IPS-18c (cell line): ENCODE measurements around the gene SPATA3.
"Not testable (repeated sequence)": the region's sequence is repeated elsewhere in the genome, so short reads cannot be mapped to it uniquely, and the experiment has no call there.

Experiments
- H3K4me3 ChIP-seq: 2 replicates; pipeline ENCODE4 v1.7.0; 2013; ENCODE audit warnings: low read depth, mild to moderate bottlenecking, low read length, moderate library complexity; ENCODE audit not compliant: insufficient read depth
- H3K9me3 ChIP-seq: one replicate; pipeline ENCODE4 v1.6.1; 2013; ENCODE audit warnings: mild to moderate bottlenecking, low read length, moderate library complexity; ENCODE audit not compliant: control insufficient read depth, insufficient read depth

SPATA3 gene

DNA sequence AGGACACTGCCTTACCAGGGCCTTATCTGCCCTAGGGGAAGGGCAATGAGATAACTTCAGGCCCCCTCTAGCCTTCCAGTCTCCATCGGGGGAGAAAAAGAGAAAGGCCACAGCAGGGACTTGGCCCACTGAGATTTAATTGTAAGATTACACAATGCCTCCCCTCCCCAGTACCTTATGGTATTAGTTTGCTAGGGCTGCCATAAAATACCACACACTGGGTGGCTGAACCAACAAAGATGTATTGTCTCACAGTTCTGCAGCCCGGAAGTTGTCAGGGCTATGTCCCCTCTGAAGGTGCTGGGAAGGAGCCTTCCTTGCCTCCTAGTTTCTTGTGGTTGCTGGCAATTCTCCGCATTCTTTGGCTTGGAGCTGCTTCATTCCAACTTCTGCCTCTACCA, 34.8 kb upstream of the SPATA3 start:
- no peak overlapping the region for H3K4me3 ChIP-seq

DNA sequence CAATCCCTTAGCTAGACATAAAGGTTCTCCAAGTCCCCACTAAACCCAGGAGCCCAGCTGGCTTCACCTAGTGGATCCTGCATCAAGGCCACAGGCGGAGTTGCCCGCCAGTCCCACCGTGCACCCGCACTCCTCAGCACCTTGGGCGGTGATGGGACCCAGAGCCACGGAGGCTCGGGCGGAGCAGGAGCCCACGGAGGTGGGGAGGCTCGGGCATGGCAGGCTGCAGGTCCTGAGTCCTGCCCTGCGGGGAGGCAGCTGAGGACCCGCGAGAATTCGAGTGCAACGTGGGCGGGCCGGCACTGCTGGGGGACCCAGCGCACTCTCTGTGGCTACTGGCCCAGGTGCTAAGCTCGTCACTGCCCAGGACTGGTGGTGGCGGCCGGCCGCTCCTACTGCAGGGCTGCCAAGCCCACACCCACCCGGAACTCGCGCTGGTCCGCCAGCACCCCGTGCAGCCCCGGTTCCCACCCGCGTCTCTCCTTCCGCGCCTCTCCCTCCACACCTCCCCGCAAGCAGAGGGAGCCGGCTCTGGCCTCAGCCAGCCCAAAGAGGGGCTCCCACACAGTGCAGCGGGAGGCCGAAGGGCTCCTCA, 31.7 kb upstream of the SPATA3 start:
- H3K4me3 ChIP-seq, result no peak overlapping the region
- H3K9me3 ChIP-seq, result no peaks in the 10 kb centered on the region

More for the DNA sequence above, 34.8 kb upstream of the SPATA3 start:
- no peaks in the 10 kb centered on the region for H3K9me3 ChIP-seq

DNA sequence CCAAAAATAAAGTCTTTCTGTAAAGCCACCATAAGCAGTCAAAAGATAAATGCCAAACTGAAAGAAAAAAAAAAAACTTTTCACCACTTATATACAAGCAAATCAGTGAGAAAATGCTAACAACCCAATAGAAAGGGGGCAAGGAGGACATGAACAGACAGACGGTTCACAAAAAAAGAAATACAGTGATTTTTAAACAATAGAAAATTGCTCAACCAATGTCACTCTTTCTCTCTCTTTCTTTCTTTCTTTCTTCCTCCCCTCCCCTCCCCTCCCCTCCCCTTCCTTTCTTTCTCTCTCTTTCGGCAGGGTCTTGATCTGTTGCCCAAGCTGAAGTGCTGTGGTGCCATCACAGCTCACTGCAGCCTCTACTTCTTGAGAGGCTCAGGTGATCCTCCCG, 28.8 kb upstream of the SPATA3 start:
- Histone ChIP-seq H3K4me3 (no peak overlapping the region), H3K9me3 (no peaks in the 10 kb centered on the region)

DNA sequence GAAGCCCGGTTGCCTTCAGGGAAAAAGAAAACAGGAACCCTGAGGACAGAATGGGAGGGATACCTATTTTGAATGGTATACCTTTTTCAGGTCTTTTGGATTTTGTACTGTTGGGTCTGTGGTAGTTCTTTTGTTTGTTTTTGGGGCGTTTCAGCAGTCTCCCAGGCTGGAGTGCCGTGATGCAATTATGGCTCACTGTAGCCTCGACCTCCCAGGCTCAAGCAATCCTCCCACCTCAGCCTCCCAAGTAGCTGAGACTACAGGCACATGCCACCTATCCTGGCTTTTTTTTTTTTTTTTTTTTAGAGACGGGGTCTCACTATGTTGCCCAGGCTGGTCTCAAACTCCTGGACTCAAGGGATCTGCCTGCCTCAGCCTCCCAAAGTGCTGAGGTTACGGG, 27.6 kb upstream of the SPATA3 start:
- not testable (repeated sequence) for H3K9me3 ChIP-seq, H3K4me3 ChIP-seq

DNA sequence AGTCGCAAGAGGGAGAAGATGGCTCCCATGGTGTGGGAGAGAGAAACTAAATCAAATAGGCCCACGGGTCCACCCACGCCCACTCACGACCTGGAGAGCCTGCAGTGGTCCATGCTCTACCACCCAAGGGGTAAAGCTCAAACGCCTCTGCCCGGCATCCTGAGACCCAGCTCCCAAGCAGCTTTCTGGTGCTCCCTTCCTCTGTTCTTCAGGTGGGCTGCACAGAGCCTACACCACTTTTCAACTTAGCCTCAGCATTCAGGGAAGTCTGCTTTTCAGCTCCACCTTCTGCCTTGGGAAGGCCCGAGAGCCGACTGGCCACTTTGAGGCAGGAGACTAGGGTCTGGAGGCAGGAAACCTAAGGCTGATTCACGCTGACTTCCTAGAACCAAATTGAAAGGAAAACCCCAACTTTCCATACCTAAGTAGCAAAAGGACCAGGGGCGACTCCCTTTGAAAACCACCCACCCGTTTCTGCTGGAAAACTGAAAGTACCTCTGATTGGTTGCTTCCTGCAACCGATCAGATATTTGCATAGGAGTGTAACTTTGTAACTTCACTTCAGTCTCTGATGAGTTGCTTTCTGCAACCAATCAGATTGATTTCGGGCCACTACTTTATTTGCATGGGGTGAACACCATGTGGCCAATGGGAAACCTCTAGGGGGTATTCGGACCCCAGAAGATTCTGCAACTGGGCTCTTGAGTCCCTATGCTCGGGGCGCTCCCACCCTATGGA, 26.8 kb upstream of the SPATA3 start:
- Histone ChIP-seq H3K9me3 (no peaks in the 10 kb centered on the region), H3K4me3 (no peak overlapping the region)

DNA sequence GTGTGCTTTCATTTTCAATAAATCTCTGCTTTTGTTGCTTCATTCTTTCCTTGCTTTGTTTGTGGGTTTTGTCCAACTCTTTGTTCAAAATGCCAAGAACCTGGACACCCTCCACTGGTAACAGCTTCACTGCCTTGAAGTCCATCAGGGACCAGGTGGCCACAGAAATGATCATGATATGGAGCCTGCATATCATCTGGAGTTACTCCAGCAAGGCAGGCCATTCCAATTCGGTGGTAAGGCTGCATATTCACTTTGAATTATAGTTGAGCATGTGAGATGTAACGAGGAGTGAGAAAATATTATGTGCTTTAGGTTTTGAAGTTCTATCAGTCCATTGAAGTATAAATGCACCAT, 26.3 kb upstream of the SPATA3 start:
- Histone ChIP-seq H3K9me3 (no peaks in the 10 kb centered on the region), H3K4me3 (no peak overlapping the region)

DNA sequence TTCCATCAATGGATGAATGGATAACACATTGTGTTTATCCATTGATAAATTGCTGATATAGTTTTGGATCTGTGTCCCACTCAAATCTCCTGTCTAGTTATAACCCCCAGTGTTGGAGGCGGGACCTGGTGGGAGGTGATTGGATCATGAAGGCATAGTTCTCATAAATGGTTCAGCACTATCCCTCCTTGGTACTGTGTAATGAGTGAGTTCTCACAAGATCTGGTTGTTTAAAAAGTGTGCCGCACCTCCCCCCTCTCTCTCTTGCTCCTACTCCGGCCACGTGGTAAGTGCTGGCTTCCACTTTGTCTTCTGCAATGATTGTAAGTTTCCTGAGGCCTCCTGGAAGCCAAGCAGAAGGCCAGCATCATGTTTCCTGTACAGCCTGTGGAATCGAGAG, 23.9 kb upstream of the SPATA3 start:
- Histone ChIP-seq H3K9me3 (no peaks in the 10 kb centered on the region), H3K4me3 (no peak overlapping the region)

DNA sequence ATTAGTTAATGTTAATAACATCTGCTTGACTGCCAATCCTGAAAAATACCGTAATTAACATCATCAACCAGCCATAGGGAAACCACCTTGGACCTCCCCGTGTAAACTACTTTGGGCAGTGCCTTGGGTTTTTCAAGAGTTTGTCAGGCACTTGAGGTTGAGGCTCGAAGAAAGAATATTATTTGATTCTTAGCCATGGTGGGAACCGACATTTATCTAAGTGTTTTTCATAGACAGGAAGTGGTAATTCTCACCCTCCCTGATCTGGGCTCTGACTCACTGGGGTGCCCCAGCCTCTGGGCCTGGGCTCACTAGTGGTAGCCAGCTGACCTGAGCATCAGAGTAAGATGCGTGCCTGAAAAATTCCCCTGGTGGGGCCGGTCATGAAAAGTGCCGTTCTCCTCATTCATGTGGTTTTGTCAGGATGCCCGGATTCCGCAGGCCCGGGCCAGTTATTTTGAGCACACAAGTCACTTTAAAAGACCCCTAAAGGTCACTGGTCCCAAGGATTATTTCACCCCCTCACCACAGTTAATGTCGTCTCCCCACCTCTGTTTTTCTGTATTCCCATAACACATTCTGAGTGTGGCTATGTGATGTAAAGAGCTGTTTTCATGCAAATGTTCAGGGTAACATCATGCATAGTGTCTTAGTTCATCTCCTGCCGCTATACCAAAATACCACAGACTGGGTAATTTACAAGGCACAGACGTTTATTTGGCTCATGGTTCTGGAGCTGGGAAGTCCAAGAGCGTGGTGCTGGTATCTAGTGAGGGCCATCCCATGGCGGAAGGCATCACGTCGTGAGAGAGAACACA, 21.6 kb upstream of the SPATA3 start:
- Histone ChIP-seq H3K9me3 (no peaks in the 10 kb centered on the region), H3K4me3 (no peak overlapping the region)

DNA sequence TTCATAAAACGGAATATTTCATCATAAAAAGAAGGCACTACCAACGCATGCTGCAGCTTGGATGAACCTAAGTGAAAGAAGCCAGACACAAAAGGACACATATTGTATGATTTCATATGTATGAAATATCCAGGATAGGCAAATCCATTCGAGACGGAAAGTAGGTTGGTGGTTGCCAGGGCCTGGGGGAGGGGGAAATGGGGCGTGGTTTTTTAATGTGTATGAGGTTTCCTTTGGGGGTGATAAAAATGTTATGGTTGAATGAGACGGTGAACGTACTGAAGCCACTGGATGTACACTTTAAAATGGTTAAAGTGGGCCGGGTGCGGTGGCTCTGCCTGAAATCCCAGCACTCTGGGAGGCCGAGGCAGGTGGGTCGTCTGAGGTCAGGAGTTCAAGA, 20.0 kb upstream of the SPATA3 start:
- Histone ChIP-seq H3K9me3 (no peaks in the 10 kb centered on the region), H3K4me3 (no peak overlapping the region)

DNA sequence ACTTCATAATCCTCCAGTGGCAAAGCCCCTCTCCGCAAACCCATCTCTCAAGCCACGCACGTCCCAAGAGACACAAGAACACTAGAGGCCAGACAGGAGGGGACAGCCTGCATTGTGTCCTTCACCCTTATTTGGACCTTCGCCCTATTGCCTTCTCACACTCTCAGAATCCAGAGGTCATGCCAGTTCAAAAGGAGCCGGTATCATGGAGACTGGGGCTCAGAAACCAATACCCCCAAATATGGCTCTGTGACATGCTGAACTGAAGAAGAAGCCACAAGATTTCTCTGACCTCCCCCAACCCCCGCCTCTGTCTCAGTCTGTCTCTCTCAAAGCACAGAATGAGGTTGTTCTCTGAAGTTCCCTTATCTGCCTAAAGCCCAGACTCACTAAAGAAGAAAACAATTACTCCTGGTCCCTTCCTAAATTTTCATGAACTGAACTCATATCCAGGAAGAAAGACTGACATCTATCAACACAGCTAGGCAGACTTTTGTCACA, 19.2 kb upstream of the SPATA3 start:
- H3K9me3 ChIP-seq, result no peaks in the 10 kb centered on the region
- H3K4me3 ChIP-seq, result no peak overlapping the region

DNA sequence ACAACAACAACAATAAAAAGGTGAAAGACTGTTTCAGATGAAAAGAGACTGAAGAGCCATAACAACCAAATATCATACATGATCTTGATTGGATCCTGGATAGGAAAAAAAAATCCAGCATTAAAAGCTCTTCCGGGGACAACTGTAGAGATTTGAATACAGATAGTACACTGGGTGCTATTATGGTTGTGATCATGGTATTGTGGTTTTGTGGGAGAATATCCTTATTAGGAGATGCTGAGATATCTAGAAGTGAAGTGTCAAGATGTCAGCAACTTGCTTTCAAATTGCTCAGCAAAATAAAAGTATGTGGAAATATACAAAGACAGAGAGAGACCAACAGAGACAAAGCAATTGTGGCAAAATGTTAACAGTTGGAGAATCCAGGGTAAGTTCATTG, 15.5 kb upstream of the SPATA3 start:
- no peaks in the 10 kb centered on the region for H3K9me3 ChIP-seq
- H3K4me3 ChIP-seq, result no peak overlapping the region

DNA sequence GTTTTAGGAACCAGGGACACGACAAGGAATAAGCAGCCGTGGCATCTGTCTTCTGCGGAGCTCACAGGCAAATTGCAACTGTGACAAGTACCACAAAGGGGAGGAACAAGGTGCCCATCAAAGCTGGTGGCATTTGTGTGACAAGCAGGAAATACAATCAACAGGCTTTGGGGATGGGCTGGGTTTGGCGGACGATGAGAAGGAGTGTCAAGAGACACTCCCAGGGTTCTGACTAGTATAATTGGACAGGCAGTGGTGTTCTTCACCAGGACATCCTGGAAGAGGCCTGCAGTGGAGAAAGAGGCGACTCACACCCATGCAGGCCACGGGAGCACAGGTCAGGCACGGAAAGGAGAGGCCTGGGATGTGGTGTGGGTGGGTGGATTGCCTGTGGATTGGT, 14.2 kb upstream of the SPATA3 start:
- Histone ChIP-seq H3K4me3 (no peak overlapping the region), H3K9me3 (no peaks in the 10 kb centered on the region)

DNA sequence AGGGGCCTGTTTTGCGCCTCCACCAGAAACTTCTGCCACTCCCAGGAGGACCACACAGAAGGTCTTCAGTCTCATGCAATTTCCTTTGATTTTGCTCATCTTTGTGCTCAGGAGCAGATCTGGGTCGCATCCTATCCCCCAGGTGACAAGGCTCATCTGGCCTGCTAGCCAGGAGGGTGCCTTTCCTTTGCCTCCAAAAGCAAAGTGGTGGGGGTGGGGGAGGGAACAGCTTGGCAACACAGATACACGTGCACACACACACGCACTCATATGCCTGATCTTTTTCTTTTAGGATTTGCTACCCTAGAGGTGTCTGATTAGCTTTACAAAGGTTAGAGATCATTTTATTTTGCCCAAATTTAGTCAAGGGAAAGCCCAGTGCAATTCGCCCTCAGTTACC, 13.8 kb upstream of the SPATA3 start:
- Histone ChIP-seq H3K4me3 (no peak overlapping the region), H3K9me3 (no peaks in the 10 kb centered on the region)

DNA sequence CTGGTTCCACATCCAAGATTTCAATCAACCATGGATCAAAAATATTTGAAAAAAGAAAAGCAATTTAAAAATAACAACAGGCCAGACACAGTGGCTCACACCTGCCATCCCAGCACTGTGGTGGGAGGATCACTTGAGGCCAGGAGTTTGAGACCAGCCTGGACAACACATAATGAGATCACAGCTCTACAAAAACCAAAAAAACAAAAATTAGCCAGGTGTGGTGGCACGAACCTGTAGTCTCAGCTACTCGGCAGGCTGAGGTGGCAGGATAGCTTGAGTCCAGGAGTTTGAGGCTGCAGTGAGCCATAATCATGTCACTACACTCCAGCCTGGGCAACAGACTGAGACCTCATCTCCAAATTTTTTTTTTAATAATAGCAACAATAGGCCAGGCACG, 13.4 kb upstream of the SPATA3 start:
- Histone ChIP-seq H3K4me3 (no peak overlapping the region), H3K9me3 (no peaks in the 10 kb centered on the region)

DNA sequence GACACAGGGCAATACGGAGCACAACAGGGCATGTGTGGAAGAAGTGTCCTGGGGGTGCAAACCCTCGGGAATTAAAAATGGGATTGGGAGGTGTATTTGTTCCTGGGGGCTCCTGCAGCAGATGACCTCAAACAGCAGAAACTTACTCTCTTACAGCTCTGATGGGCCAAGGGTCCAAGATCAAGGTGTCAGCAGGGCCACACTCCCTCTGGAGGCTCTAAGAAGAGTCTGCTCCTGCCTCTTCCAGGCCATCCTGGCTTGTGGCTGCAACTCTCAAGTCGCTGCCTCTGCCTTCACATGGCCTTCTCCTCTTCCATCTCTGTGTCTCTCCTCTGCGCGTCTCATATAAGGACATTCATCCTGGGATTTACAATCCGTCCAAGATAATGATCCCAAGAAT, 12.4 kb upstream of the SPATA3 start:
- no peaks in the 10 kb centered on the region for H3K9me3 ChIP-seq
- H3K4me3 ChIP-seq, result no peak overlapping the region

DNA sequence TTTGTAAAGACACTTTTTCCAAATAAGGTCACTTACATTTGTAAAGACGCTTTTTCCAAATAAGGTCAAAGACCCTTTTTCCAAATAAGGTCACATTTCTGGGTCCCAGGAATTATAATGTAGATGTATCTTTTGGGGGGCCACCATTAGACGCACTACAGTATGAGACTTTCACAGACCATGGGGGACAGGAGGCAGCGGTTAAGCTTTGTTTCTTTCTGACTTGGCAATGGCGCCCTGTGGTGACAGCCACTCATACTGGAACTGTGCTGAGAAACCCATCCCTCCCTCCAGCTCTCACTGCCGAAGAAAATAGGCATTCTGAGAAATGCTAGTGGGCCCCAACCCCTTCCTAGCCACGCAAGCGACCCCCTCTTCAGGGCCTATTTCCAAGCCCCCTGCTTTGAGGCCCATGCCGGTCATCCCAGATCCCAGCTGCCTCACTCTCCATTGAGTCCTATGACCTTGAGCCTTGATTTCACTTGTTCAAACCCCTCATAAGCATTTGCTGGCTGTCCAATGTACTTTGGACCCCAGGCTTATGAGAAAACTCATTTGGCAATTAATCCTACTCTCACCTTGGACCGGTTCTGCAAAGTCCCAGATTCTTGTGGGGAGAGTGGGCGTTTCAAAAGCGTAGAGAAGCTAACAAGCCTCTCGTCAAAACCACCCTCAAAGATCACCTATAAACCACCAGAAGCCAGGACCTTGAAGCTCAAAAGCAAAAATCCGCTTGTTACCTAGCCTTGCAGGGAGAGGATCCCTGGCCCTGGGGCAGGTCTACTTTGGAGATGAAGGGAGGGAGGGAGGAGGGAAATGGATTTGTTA, 11.3 kb upstream of the SPATA3 start:
- H3K4me3 ChIP-seq, result no peak overlapping the region

DNA sequence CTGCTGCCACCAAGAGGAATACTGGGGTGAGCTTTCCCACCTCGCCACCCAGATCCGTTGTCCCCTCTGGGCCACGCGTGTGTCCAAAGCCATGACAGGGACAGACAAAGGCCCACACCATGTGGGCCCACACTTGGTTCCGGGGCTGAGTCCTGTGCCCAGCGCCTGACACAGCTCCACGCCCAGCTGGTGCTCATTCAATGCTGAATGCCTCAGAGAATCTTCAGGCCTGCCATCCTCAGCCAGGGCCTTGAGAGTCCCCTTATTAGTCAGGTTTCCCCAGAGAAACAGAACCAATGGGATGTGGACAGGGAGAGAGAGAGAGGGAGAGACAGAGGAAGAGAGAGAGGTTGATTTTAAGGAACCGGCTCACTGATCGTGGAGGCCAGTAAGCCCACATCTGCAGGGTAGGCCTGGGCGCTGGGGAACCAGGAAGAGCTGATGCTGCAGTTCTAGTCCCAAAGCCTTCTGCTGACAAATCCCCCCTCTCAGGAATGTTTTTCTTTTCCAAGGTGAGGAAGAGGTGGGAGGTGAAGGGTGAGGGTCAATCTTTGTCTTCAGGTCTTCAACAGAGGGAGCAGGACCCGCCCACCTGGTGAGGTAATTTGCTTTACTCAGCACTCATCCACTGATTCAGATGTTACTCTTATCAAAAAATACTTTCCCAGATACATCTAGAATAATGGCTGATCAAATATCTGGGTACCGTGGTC, 10.2 kb upstream of the SPATA3 start:
- Histone ChIP-seq H3K4me3 (no peak overlapping the region), H3K9me3 (no peaks in the 10 kb centered on the region)

More for the DNA sequence above, 11.3 kb upstream of the SPATA3 start:
- H3K9me3 ChIP-seq, result no peaks in the 10 kb centered on the region
